Caco-2 (cell line): ENCODE results near the gene ARHGAP44. TPM values are rescaled to one million over a fixed set of nuclear protein-coding genes. Genes with fewer than 3 reads are reported as not detected.

Experiments
- BruUV-seq: library from RNA; stranded (reverse); fragments of 400-500 nt; replicated peaks from 2 replicates; lab custom pipeline; 2021; lab: Mats Ljungman, UMichigan
- CTCF ChIA-PET: fragments of 300-600 bp; sonication (Branson Sonifier 250); formaldehyde crosslinking; loops from one replicate; lab custom pipeline; 2022; ENCODE audit warnings: antibody characterized with exemption; lab: Charles Lee
- POLR2A ChIA-PET: fragments of 300-600 bp; sonication (Branson Sonifier 250); formaldehyde crosslinking; loops from one replicate; lab custom pipeline; 2022; ENCODE audit warnings: antibody characterized with exemption; lab: Charles Lee
- DNase-seq, 2 experiments: peaks; one replicate each; pipeline versions ENCODE4 v3.0.0 to v3.0.0-alpha.2; 2020 to 2022
- H3K27me3 ChIP-seq: replicated peaks from 2 replicates; pipeline ENCODE4 v1.6.0; 2011; ENCODE audit warnings: low read length; ENCODE audit not compliant: control insufficient read depth, insufficient read depth
- H3K36me3 ChIP-seq: 2 replicates; pipeline ENCODE4 v1.5.1; 2011; ENCODE audit warnings: low read length; ENCODE audit not compliant: control insufficient read depth, insufficient read depth
- H3K4me1 ChIP-seq: fragments of 250-450 bp; sonication (Bioruptor Pico); 2 replicates; pipeline ENCODE4 v1.5.1; 2020; ENCODE audit warnings: mild to moderate bottlenecking
- H3K4me3 ChIP-seq: 2 replicates; pipeline ENCODE4 v1.5.1; 2011; ENCODE audit warnings: low read depth, mild to moderate bottlenecking, control low read depth, low read length
- H3K9me3 ChIP-seq: fragments of 250-450 bp; sonication (Bioruptor Pico); 2 replicates; pipeline ENCODE4 v1.5.1; 2020; ENCODE audit warnings: mild to moderate bottlenecking, moderate library complexity
- H3K27ac Mint-ChIP-seq: one replicate; pipeline ENCODE4 v1.8.0; 2022; ENCODE audit warnings: mixed read lengths; ENCODE audit not compliant: unreplicated experiment
- H3K27me3 Mint-ChIP-seq: one replicate; pipeline ENCODE4 v1.8.0; 2022; ENCODE audit warnings: mixed read lengths; ENCODE audit not compliant: insufficient read depth, unreplicated experiment
- H3K36me3 Mint-ChIP-seq: one replicate; pipeline ENCODE4 v1.8.0; 2022; ENCODE audit warnings: mild to moderate bottlenecking, mixed read lengths; ENCODE audit not compliant: insufficient read depth, unreplicated experiment
- H3K4me1 Mint-ChIP-seq: one replicate; pipeline ENCODE4 v1.8.0; 2022; ENCODE audit warnings: low read depth, mixed read lengths; ENCODE audit not compliant: unreplicated experiment
- H3K4me3 Mint-ChIP-seq: one replicate; pipeline ENCODE4 v1.8.0; 2022; ENCODE audit warnings: mild to moderate bottlenecking, moderate library complexity, mixed read lengths; ENCODE audit not compliant: unreplicated experiment
- H3K9me3 Mint-ChIP-seq: one replicate; pipeline ENCODE4 v1.8.0; 2022; ENCODE audit warnings: mixed read lengths; ENCODE audit not compliant: unreplicated experiment
- intact Hi-C: fragments of 100-400 bp; cut with micrococcal nuclease; formaldehyde crosslinking; loops from one replicate; pipeline ENCODE4 v1.10.0; 2022; ENCODE audit not compliant: unreplicated experiment
- total RNA-seq: library from RNA; stranded (reverse); gene quantifications from 2 replicates; pipeline ENCODE4 v1.2.3, GENCODE V29; 2022
- TF ChIP-seq, protein P1 (sequence below), 2 experiments: fragments of 200-600 bp in 1 of 2; IDR thresholded peaks; 1 replicate in 1 of 2; 2 replicates in 1 of 2; pipeline versions ENCODE4 v1.5.1 to v1.8.0; 2011 to 2022; ENCODE audit warnings: antibody characterized with exemption in 1 of 2, control low read depth in 1 of 2, inconsistent platforms in 1 of 2, low read depth in 1 of 2, low read length in 1 of 2, mild to moderate bottlenecking in 1 of 2, moderate library complexity in 1 of 2; ENCODE audit not compliant: insufficient read depth in 1 of 2, severe bottlenecking in 1 of 2, unreplicated experiment in 1 of 2

ARHGAP44 gene
- total RNA-seq, 1 experiment from 2014 or later, result 4.5 TPM

DNA sequence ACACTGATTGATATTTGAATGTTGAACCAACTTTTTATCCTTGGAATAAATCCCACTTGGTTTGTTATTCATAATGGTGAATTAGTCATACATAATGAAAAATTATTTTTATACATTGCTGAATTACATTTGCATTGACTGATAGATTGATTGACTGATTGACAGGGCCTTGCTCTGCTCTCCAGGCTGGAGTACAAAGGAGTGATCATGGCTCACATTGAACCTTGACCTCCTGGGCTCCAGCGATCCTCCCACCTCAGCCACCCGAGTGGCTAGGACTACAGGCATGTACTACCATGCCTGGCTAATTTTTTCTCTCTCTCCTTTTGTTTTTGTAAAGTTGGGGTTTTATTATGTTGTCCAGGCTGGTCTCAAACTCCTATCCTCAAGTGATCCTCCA, 97.8 kb downstream of the ARHGAP44 start:
- H3K9me3 Mint-ChIP-seq, result no peaks in the 10 kb centered on the region
- H3K4me3 Mint-ChIP-seq, result no peak overlapping the region
- no peak for DNase-seq

GRCh38 chr17:12896180-12896785, 107.0 kb downstream of the ARHGAP44 start:
- H3K4me1 Mint-ChIP-seq, result no peaks in the 10 kb centered on the region
- Histone ChIP-seq H3K36me3 (no peaks in the 10 kb centered on the region), H3K27me3 (no peaks in the 10 kb centered on the region), H3K4me1 (no peaks in the 10 kb centered on the region), H3K4me3 (no peak overlapping the region), H3K9me3 (no peaks in the 10 kb centered on the region)
- peaks cover 15% of the 10 kb centered on the region for H3K9me3 Mint-ChIP-seq
- no peaks in the 10 kb centered on the region for H3K27me3 Mint-ChIP-seq
- ChIA-PET CTCF (no interaction called here), POLR2A (no interaction called here)
- peaks cover under 1% of the 10 kb centered on the region for H3K36me3 Mint-ChIP-seq
- no TSS peak for BruUV-seq
- DNase-seq, result no peak
- H3K27ac Mint-ChIP-seq, result no peak overlapping the region
- intact Hi-C loops, result no loop called here
- no peak overlapping the region for H3K4me3 Mint-ChIP-seq
- TF ChIP-seq, protein P1, sequence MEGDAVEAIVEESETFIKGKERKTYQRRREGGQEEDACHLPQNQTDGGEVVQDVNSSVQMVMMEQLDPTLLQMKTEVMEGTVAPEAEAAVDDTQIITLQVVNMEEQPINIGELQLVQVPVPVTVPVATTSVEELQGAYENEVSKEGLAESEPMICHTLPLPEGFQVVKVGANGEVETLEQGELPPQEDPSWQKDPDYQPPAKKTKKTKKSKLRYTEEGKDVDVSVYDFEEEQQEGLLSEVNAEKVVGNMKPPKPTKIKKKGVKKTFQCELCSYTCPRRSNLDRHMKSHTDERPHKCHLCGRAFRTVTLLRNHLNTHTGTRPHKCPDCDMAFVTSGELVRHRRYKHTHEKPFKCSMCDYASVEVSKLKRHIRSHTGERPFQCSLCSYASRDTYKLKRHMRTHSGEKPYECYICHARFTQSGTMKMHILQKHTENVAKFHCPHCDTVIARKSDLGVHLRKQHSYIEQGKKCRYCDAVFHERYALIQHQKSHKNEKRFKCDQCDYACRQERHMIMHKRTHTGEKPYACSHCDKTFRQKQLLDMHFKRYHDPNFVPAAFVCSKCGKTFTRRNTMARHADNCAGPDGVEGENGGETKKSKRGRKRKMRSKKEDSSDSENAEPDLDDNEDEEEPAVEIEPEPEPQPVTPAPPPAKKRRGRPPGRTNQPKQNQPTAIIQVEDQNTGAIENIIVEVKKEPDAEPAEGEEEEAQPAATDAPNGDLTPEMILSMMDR (IDR thresholded peaks at IDR 0.05; ENCODE audit: insufficient read depth in 1 of 2, low read depth in 1 of 2, low read length in 1 of 2, severe bottlenecking in 1 of 2, unreplicated experiment in 1 of 2), result no peak

More for the DNA sequence above, 97.8 kb downstream of the ARHGAP44 start:
- intact Hi-C loops, result no loop called here
- H3K27ac Mint-ChIP-seq, result no peak overlapping the region
- no TSS peak for BruUV-seq
- H3K9me3 ChIP-seq, result no peaks in the 10 kb centered on the region
- no peaks in the 10 kb centered on the region for H3K36me3 ChIP-seq
- no peaks in the 10 kb centered on the region for H3K27me3 Mint-ChIP-seq
- no peak overlapping the region for H3K4me3 ChIP-seq
- no peaks in the 10 kb centered on the region for H3K36me3 Mint-ChIP-seq
- H3K4me1 ChIP-seq, result no peaks in the 10 kb centered on the region
- TF ChIP-seq, protein P1 (IDR thresholded peaks at IDR 0.05; ENCODE audit: insufficient read depth in 1 of 2, low read depth in 1 of 2, low read length in 1 of 2, severe bottlenecking in 1 of 2, unreplicated experiment in 1 of 2), result no peak
- H3K4me1 Mint-ChIP-seq, result no peaks in the 10 kb centered on the region
- CTCF ChIA-PET, result no interaction called here
- H3K27me3 ChIP-seq, result no peaks in the 10 kb centered on the region
- POLR2A ChIA-PET, result no interaction called here

DNA sequence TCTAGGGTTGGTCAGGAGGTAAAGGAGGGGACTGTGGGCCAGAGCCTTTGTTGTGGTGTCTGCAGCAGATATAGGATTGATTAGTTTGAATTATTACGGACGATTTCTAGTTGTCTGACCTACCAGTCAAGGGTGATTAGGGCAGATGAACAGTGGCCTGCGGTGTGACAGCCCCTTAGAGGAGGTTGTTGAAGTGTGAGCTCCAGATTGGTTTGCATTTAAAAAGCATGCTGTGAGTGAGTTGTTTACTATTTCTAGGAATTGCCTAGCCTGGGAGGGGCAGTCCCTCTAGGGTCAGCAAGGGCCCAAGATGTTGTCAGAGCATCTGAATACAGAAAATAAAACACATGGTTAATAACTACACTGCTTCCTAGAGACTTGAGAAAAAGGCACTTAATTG, 108.8 kb downstream of the ARHGAP44 start:
- Mint-ChIP-seq H3K9me3 (peaks cover 15% of the 10 kb centered on the region), H3K4me3 (no peak overlapping the region), H3K27me3 (no peaks in the 10 kb centered on the region), H3K27ac (no peak overlapping the region), H3K36me3 (peaks cover 4% of the 10 kb centered on the region), H3K4me1 (no peaks in the 10 kb centered on the region)
- TF ChIP-seq, protein P1 (IDR thresholded peaks at IDR 0.05; ENCODE audit: insufficient read depth in 1 of 2, low read depth in 1 of 2, low read length in 1 of 2, severe bottlenecking in 1 of 2, unreplicated experiment in 1 of 2), result no peak
- ChIA-PET CTCF (no interaction called here), POLR2A (no interaction called here)
- intact Hi-C loops, result no loop called here
- Histone ChIP-seq H3K27me3 (no peaks in the 10 kb centered on the region), H3K4me3 (no peak overlapping the region), H3K4me1 (no peaks in the 10 kb centered on the region), H3K9me3 (no peaks in the 10 kb centered on the region), H3K36me3 (no peaks in the 10 kb centered on the region)
- no peak for DNase-seq
- BruUV-seq, result no TSS peak
